GM10266 (cell line): Measurements from ENCODE around the gene NEUROD6.

Experiments
- DNase-seq: peaks from one replicate; pipeline ENCODE4 v3.0.0; 2012; ENCODE audit errors: extremely low spot score
- CTCF ChIP-seq: IDR thresholded peaks from 2 replicates; pipeline ENCODE4 v1.5.1; 2012; ENCODE audit warnings: mild to moderate bottlenecking, low read depth; ENCODE audit not compliant: control insufficient read depth, insufficient read depth; ENCODE audit errors: missing control alignments

Gene NEUROD6

GRCh38 chr7:31340603-31341002 lies at the start of gene NEUROD6:
TSS of gene NEUROD6 (minus strand) at chr7:31340726. CDS start at chr7:31339268, 1,458 bp downstream.
- no peak for DNase-seq
- TF ChIP-seq CTCF, result no peak

- no peak for DNase-seq
- TF ChIP-seq CTCF, result no peak
These were observed 43.9 kb upstream of the NEUROD6 start for GRCh38 chr7:31384466-31384865.

- DNase-seq, result no peak
- no peak for TF ChIP-seq CTCF
These were observed 42.2 kb upstream of the NEUROD6 start for GRCh38 chr7:31382722-31383121.

- TF ChIP-seq CTCF, result peak; percentile 63
These were observed 33.1 kb upstream of the NEUROD6 start for GRCh38 chr7:31373337-31374289.

GRCh38 chr7:31372231-31372959 lies 31.9 kb upstream of the NEUROD6 start:
- TF ChIP-seq CTCF, result no peak
- no peak for DNase-seq

More at GRCh38 chr7:31373337-31374289, 33.1 kb upstream of the NEUROD6 start:
- DNase-seq, result peak; percentile 56

GRCh38 chr7:31371621-31372020 lies 31.1 kb upstream of the NEUROD6 start:
- TF ChIP-seq CTCF, result no peak
- no peak for DNase-seq
